NCI-H2196 treated with DMSO at 0.1 percent for 48 hours (cell line): ENCODE data around the gene SYK.
A peak's percentile ranks its signal among the peaks of the same experiment; 100 is the strongest.

Source experiments
- DNase-seq: peaks from one replicate; lab custom pipeline; 2025; ENCODE audit not compliant: unreplicated experiment; lab: John Stamatoyannopoulos, UW

The SYK gene

GRCh38 chr9:90903766-90904424, 102.3 kb downstream of the SYK start:
- DNase-seq = no peak

GRCh38 chr9:90904706-90905478, 103.3 kb downstream of the SYK start:
- DNase-seq = no peak

- DNase-seq = no peak
These were observed 104.2 kb downstream of the SYK start for GRCh38 chr9:90905822-90906221.

- DNase-seq = no peak
These were observed 104.9 kb downstream of the SYK start for GRCh38 chr9:90906316-90907055.

GRCh38 chr9:90907056-90907445, 105.4 kb downstream of the SYK start:
- no peak for DNase-seq

GRCh38 chr9:90907790-90908189, 106.2 kb downstream of the SYK start:
- no peak for DNase-seq

- DNase-seq = no peak
These were observed 107.6 kb downstream of the SYK start for GRCh38 chr9:90909225-90909624.

- no peak for DNase-seq
These were observed 108.2 kb downstream of the SYK start for GRCh38 chr9:90909747-90910283.

GRCh38 chr9:90914196-90914595, 112.6 kb downstream of the SYK start:
- no peak for DNase-seq

GRCh38 chr9:90914868-90915483, 113.4 kb downstream of the SYK start:
- peak; percentile 68 for DNase-seq

GRCh38 chr9:90915693-90916092, 114.1 kb downstream of the SYK start:
- DNase-seq = no peak

GRCh38 chr9:90916147-90916734, 114.6 kb downstream of the SYK start:
- no peak for DNase-seq

- DNase-seq = no peak
These were observed 118.3 kb downstream of the SYK start for GRCh38 chr9:90919883-90920282.

GRCh38 chr9:90921104-90921503, 119.5 kb downstream of the SYK start:
- DNase-seq = no peak

GRCh38 chr9:90921969-90922368, 120.3 kb downstream of the SYK start:
- no peak for DNase-seq

GRCh38 chr9:90925581-90926257, 124.1 kb downstream of the SYK start:
- DNase-seq = no peak

GRCh38 chr9:90926936-90927335, 125.3 kb downstream of the SYK start:
- DNase-seq = no peak

GRCh38 chr9:90927496-90927895, 125.9 kb downstream of the SYK start:
- DNase-seq = no peak

GRCh38 chr9:90929626-90930025, 128.0 kb downstream of the SYK start:
- DNase-seq = no peak

GRCh38 chr9:90933468-90933867, 131.8 kb downstream of the SYK start:
- no peak for DNase-seq
